Keratinocyte (primary cell): ENCODE results near the gene SPATA24. TPM values are rescaled to one million over a fixed set of nuclear protein-coding genes. Genes with fewer than 3 reads are reported as not detected.

Experiments
- DNase-seq: peaks from one replicate; pipeline ENCODE4 v3.0.0-alpha.2; 2011; ENCODE audit warnings: low read depth, missing footprints, low spot score
- FAIRE-seq: peaks from 2 replicates; lab custom pipeline; 2011; peaks lifted over from hg19 to GRCh38; lab: Jason Lieb, UNC
- H2AFZ ChIP-seq: 2 replicates; pipeline ENCODE4 v1.6.0; 2012; ENCODE audit warnings: low read length, control low read depth, inconsistent platforms; ENCODE audit not compliant: control insufficient read depth
- H3K27ac ChIP-seq: 2 replicates; pipeline ENCODE4 v1.5.1; 2011; ENCODE audit warnings: low read length; ENCODE audit not compliant: control insufficient read depth, insufficient read depth
- H3K27me3 ChIP-seq: 3 replicates; pipeline ENCODE4 v1.6.0; 2011; ENCODE audit warnings: low read length; ENCODE audit not compliant: control insufficient read depth, insufficient read depth; ENCODE audit errors: extremely low read depth
- H3K36me3 ChIP-seq, 2 experiments: 2 replicates in 1 of 2; 3 replicates in 1 of 2; pipeline ENCODE4 v1.5.1; 2011; ENCODE audit warnings: low read length in 2 of 2, mild to moderate bottlenecking in 1 of 2; ENCODE audit not compliant: control insufficient read depth in 2 of 2, insufficient read depth in 2 of 2; ENCODE audit errors: extremely low read depth in 1 of 2
- H3K4me1 ChIP-seq: 3 replicates; pipeline ENCODE4 v1.5.1; 2011; ENCODE audit warnings: low read length; ENCODE audit not compliant: control insufficient read depth, insufficient read depth; ENCODE audit errors: extremely low read depth
- H3K4me2 ChIP-seq: 3 replicates; pipeline ENCODE4 v1.6.0; 2011; ENCODE audit warnings: low read depth, low read length; ENCODE audit not compliant: control insufficient read depth, insufficient read depth; ENCODE audit errors: extremely low read depth
- H3K4me3 ChIP-seq, 3 experiments: fragments of 200-600 bp in 1 of 3; sonication (generic) in 1 of 3; 2 replicates in 2 of 3; 3 replicates in 1 of 3; pipeline ENCODE4 v1.5.1; 2011 to 2016; ENCODE audit warnings: low read length in 3 of 3, mild to moderate bottlenecking in 3 of 3, control low read depth in 2 of 3, inconsistent platforms in 1 of 3, low read depth in 1 of 3, mixed read lengths in 1 of 3, mixed run types in 1 of 3, moderate library complexity in 1 of 3; ENCODE audit not compliant: control insufficient read depth in 2 of 3, insufficient read depth in 2 of 3; ENCODE audit errors: extremely low read depth in 1 of 3
- H3K79me2 ChIP-seq: 2 replicates; pipeline ENCODE4 v1.6.0; 2012; ENCODE audit warnings: low read length; ENCODE audit not compliant: control insufficient read depth, insufficient read depth
- H3K9ac ChIP-seq: 3 replicates; pipeline ENCODE4 v1.6.0; 2011; ENCODE audit warnings: low read length; ENCODE audit not compliant: control insufficient read depth, insufficient read depth; ENCODE audit errors: extremely low read depth
- H3K9me1 ChIP-seq: 3 replicates; pipeline ENCODE4 v1.6.0; 2011; ENCODE audit warnings: low read length; ENCODE audit not compliant: control insufficient read depth, insufficient read depth; ENCODE audit errors: extremely low read depth
- H3K9me3 ChIP-seq: 2 replicates; pipeline ENCODE4 v1.5.1; 2012; ENCODE audit warnings: low read depth, low read length; ENCODE audit not compliant: control insufficient read depth
- H4K20me1 ChIP-seq: 3 replicates; pipeline ENCODE4 v1.6.0; 2011; ENCODE audit warnings: low read length; ENCODE audit not compliant: control insufficient read depth, insufficient read depth; ENCODE audit errors: extremely low read depth
- EZH2 ChIP-seq: IDR thresholded peaks from one replicate; pipeline ENCODE4 v1.6.1; 2012; ENCODE audit warnings: inconsistent platforms, mild to moderate bottlenecking, low read length, moderate library complexity
- dilution Hi-C: fragments of 300-500 bp; cut with MboI; formaldehyde crosslinking; loops from one replicate; pipeline ENCODE4 v1.7.0; 2020; ENCODE audit warnings: low sequenced_read_pairs; ENCODE audit not compliant: extremely low pct_ligation_motif_present
- polyA plus RNA-seq, 5 experiments: library from polyadenylated mRNA; depleted of rRNA in 3 of 5; stranded (reverse) in 3 of 5; stranded (forward) in 1 of 5; unstranded in 1 of 5; fragments of >200 nt; gene quantifications; 1 replicate in 1 of 5; 2 replicates in 3 of 5; 3 replicates in 1 of 5; pipeline versions ENCODE4 v1.2.1 to v1.2.3, GENCODE V29; 2011 to 2012; ENCODE audit warnings: missing spikeins in 2 of 5, low read depth in 1 of 5, low replicate concordance in 1 of 5
- TF ChIP-seq, protein P1 (sequence below), 3 experiments: IDR thresholded peaks in 1 of 3; conservative IDR thresholded peaks in 1 of 3; optimal IDR thresholded peaks in 1 of 3; 2 replicates in 2 of 3; 3 replicates in 1 of 3; pipeline versions ENCODE3 to v1.5.1; 2011; ENCODE audit warnings: low read length in 3 of 3, mild to moderate bottlenecking in 3 of 3, moderate library complexity in 2 of 3, control low read depth in 1 of 3, inconsistent platforms in 1 of 3; ENCODE audit not compliant: insufficient read depth in 2 of 3; ENCODE audit errors: extremely low read depth in 1 of 3

Gene SPATA24
- polyA plus RNA-seq, 1 donor (not counting 4 experiments of a cell fraction or from before 2014, with no cell fraction given): 4.9 TPM

DNA sequence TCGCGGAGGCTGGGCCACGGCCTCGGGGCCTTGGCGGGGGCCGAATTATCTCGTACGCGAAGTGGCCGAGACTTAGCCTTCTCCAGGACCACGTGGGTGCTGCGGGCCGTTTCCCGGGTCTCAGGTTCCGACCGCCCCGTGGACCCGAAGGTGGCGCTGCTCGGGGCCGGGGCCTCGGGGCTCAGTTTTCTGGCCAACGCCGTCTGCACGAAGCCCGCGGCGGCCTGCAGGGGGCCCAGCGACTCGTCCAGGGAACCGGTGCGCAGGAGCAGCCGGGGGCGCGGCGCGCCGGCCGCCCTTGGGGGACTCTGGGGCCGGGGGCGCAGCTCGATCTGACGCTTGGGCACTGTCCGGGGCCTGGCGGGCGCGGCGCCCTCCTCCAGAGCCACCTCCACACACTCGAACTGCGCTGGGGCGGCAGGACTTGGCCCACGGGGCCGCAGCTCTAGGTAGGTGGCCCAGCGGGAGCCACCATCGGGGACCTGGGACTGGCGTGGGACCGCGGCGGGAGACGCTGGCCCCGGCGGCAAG, 9.7 kb downstream of the SPATA24 start:
- Histone ChIP-seq H3K27ac (peak overlapping the region; percentile 60), H3K27me3 (no peaks in the 10 kb centered on the region), H3K4me3 (peak overlapping the region; percentile 69 to 92 (median 84)), H4K20me1 (no peaks in the 10 kb centered on the region), H3K36me3 (peaks cover 0 to 4% of the 10 kb centered on the region in 2 experiments), H3K4me2 (peak overlapping the region; percentile 90), H2AFZ (no peak overlapping the region), H3K9me3 (no peaks in the 10 kb centered on the region), H3K9ac (peak overlapping the region; percentile 93), H3K9me1 (no peaks in the 10 kb centered on the region), H3K4me1 (peaks cover 19% of the 10 kb centered on the region), H3K79me2 (peaks cover 15% of the 10 kb centered on the region)
- dilution Hi-C loops: no loop called here
- DNase-seq (no peak), FAIRE-seq (no peak)
- TF ChIP-seq, protein P1, sequence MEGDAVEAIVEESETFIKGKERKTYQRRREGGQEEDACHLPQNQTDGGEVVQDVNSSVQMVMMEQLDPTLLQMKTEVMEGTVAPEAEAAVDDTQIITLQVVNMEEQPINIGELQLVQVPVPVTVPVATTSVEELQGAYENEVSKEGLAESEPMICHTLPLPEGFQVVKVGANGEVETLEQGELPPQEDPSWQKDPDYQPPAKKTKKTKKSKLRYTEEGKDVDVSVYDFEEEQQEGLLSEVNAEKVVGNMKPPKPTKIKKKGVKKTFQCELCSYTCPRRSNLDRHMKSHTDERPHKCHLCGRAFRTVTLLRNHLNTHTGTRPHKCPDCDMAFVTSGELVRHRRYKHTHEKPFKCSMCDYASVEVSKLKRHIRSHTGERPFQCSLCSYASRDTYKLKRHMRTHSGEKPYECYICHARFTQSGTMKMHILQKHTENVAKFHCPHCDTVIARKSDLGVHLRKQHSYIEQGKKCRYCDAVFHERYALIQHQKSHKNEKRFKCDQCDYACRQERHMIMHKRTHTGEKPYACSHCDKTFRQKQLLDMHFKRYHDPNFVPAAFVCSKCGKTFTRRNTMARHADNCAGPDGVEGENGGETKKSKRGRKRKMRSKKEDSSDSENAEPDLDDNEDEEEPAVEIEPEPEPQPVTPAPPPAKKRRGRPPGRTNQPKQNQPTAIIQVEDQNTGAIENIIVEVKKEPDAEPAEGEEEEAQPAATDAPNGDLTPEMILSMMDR (optimal IDR thresholded peaks at IDR 0.05 in 1 of 3, IDR thresholded peaks at IDR 0.05 in 1 of 3, conservative IDR thresholded peaks at IDR 0.05 in 1 of 3; ENCODE audit: extremely low read depth in 1 of 3, insufficient read depth in 2 of 3, low read length in 3 of 3): peak in 1 of 3 experiments; percentile 24
- no peak for TF ChIP-seq EZH2

DNA sequence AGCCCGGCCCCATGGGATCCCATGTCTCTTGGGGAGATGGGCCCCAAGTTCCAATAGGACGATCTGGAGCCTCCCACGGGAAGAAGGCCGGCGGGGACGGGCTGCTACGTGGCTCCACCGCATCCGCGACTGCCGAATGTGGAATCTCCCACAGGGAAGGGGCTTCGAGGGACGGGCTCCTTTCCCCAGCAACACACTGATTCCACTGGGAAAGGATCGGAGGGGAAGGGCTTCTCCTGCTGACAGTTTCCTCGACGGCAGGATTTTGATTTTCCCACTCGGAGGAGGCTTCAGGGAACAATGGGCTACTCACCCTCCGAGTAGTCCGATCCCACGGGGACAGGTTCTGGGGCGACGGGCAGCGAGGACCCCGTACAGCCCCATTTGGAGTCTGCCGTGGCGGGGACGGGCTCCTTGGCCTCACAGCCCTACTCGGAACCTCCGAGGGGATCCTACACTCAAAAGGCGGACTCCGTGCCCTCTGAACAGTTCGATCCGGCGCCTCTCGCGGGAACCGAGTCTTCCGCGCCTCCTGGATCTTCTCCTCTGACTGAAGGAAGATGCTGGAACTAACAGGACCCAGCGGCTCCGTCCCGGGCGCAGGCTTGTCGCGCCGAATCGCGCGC, 10.3 kb downstream of the SPATA24 start:
- H3K9ac ChIP-seq: peak overlapping the region; percentile 93
- dilution Hi-C loops: no loop called here
- H3K79me2 ChIP-seq: peaks cover 15% of the 10 kb centered on the region
- no peaks in the 10 kb centered on the region for H3K27me3 ChIP-seq
- H3K36me3 ChIP-seq: peaks cover 0 to 4% of the 10 kb centered on the region in 2 experiments
- DNase-seq (no peak), FAIRE-seq (no peak)
- no peaks in the 10 kb centered on the region for H4K20me1 ChIP-seq
- H3K4me3 ChIP-seq: peak overlapping the region; percentile 69 to 92 (median 84)
- peak overlapping the region; percentile 60 for H3K27ac ChIP-seq
- peak overlapping the region; percentile 90 for H3K4me2 ChIP-seq
- no peaks in the 10 kb centered on the region for H3K9me1 ChIP-seq
- peak overlapping the region; percentile 49 for H2AFZ ChIP-seq
- H3K9me3 ChIP-seq: no peaks in the 10 kb centered on the region
- TF ChIP-seq, protein P1 (optimal IDR thresholded peaks at IDR 0.05 in 1 of 3, IDR thresholded peaks at IDR 0.05 in 1 of 3, conservative IDR thresholded peaks at IDR 0.05 in 1 of 3; ENCODE audit: extremely low read depth in 1 of 3, insufficient read depth in 2 of 3, low read length in 3 of 3): no peak
- TF ChIP-seq EZH2: no peak
- peaks cover 19% of the 10 kb centered on the region for H3K4me1 ChIP-seq
